GM21529 (cell line): ENCODE results near the gene EPB41L4A.

Experiments
- ATAC-seq: cut with Tn5 transposase; IDR thresholded peaks from one replicate; pipeline ENCODE4 v1.9.1; 2021; ENCODE audit not compliant: unreplicated experiment

EPB41L4A gene

DNA sequence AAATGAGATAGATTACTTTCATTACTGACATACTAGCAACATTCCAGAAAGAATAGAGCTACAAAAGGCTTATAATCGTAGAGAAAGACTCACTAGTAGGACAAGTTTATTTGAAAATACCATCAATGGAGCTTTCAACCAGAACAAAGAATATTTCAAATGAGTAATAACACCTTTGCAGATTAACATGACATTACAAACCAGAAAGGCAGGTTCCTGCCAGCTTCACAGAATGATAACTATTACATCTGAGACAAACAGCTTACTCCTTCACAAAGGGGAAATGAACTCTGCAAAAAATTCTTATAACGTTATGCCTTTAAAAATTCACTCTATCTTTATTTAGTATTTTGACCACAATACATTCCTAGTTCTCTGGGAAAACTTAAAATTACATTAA, 103.1 kb downstream of the EPB41L4A start:
- ATAC-seq, result no peak

DNA sequence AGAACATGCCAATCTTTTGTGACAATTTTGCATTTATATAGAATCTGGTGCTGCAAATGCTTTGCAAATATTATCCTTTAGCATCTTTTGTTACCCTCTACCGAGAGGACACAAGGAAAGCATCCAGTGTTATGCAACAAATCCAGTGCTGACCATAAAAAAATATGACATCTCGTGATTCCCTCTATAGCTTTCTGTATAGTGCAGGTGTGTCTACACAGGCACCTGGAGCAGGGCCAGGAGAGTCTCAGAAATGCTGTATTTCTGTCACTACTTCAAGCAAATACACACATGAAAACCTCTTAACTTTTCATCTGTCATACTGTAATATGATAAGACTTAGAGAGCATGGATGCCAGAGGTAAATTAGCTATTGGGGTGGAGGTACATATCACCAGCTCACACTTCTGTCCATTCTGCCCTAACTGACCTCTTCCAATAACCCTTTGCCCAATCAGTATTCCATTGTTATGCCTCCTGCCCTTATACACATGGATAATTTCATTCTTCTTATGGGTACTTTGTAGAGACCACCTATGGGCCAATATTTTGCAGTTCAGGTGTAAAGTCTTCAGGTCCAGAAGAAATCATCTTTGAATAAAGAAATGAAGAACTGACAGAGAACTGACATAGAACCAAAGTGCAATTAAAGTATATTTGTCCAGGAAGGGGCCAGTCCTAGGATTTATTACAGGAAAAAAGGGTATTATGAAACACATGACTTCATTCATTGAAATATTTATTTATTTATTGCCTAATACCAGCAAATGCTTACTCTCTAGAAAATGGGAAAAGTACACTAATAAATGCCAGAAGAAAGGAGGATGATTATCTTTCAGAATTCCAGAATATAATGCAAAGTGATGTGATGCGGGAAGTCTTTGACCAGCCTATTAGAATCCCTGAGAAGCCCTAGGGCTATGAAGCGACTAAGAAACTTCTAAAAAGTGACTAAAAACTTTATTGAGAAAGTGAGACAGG, 106.5 kb downstream of the EPB41L4A start:
- no peak for ATAC-seq

DNA sequence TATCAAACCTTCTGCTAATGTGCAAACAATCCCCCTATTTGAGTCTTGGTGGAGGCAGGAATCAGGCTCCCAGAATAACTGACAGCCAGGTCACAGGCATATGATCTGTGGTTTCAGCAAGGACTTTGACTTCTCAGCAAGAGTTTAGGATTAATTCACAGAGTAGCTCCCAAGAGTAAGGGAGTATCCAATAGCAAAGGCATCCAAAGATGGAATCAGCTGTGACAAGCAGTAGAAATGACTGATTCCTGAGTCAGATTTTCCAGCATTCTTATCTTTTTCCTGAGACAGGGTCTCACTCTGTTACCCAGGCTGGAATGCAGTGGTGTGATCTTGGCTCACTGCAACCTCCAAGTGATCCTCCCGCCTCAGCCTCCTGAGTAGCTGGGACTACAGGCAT, 108.3 kb downstream of the EPB41L4A start:
- ATAC-seq, result no peak

DNA sequence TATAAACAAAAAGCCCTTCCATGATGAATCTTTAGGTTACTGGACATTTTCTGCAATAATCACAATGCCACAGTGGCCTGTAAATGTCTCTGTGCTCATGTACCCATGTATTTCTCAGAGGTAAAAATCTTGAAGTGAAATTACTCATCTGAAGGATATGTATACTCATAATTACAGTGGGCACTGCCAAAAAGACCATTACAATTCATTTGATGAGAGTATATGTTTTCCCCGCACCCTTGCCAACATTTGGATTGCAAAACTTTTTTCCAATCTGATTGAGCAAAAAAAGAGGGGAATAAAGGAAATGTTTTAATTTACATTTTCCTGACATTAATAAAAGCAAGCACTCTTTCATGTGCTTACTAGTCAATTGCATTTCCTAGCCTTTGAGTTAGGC, 110.5 kb downstream of the EPB41L4A start:
- ATAC-seq, result no peak

DNA sequence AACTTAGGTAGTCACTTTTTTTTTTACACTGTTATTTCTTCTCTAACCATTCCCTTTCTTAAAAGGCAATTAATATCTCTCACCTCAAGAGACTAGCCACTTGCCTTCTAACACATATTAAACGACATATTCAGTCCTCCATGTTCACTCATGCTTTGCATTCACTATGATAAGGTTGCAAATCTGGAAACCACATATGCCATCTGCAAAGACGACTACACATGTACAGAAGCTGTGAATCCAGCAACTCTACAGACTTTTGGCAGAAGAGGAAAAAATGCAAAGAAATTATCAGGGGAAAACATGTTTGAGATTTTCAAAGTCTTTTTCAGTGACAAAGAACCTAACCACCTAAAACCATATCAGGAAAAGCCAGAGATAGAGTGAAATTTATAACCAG, 112.1 kb downstream of the EPB41L4A start:
- ATAC-seq, result no peak

DNA sequence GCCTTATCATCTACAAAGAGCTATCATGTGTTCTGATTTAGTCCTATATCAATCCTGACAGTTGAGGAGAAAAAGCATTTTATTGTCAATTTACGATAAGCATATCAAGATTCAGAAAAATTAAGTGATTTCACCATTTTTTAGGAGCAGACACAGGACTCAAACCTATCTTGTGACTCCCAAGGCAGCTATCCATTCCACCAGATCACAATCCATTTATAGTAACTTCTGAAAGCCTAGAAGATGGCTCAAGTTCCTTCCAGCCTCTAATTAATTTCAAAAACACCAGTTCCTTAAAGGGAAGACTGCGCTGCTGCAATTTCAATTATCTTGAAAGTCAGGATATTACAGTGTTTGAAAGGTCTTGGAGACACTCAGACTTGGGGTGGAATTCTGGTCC, 114.3 kb downstream of the EPB41L4A start:
- no peak for ATAC-seq

DNA sequence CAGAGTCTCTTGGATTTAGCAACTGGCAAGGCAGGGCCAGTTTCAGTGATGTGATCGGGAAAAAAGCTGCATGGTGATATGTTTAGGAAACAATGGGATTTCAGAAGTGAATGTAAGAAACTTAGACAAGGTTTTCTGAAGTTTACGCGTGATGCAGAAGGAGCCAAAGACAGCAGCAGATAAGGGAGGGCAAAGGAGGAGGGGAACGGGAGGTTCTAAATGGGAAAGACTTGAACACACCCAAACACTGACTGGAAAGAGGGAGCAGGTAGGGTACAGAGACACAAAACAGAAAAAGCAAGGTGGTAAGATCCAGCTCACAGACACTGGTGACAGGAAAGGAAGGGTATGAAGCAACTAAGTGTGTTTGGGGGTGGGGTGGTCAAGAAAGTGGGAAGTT, 115.4 kb downstream of the EPB41L4A start:
- no peak for ATAC-seq

DNA sequence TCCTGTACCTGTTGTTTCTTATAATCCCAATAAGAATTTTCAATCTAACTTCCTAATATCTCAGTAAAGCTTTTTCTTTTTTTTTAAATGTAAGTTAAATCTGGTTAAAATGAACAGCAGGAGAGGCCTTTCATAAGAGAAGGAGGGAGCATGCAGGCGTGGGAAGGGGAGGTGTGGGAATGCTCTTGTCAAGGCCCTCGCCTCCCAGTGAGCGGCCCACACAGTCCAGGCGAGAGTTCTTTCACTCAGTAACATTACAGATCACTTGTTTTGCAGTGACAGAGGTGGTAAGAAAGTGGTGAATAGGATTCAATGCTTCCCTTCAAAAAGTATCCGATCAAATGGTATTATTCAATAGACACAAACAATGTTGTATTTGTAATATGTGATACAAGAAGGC, 125.0 kb downstream of the EPB41L4A start:
- ATAC-seq, result no peak

DNA sequence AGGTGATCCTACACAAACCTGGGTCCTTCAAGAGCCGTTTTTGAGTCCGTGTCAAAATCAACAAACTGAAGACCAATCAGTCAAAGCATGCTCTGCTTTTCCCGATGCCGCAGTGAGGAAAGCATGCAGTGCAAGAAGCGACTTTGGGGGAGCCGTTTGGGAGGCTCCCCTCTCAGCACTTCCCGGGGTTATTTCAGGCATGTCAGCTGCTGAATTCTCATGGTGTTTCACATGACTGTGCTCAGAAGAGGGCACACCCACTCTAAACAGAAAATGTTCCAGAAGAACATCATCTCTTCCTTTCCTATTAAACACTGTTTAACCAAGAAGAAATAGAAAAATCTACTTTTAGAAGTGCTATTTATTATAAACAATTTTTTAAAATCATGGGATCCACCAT, 125.5 kb downstream of the EPB41L4A start:
- ATAC-seq, result no peak

DNA sequence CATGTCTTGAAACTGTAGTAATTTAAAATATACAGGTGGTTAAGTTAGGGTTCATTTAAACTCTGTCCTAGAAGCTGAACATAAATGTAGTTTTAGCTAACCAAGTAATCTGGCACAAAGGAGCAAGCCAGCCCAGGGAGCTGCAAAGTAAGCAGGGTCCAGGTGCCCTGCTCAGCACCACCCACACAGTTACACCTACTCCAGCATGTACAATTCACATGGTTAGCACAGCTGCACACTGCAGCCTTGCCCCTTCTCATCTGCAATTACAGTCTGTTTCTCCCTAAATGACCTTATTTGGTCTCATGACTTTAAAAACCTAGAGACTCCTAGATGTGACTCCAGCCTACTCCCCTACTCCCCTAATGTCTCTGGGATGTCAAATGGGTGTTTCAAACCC, 128.4 kb downstream of the EPB41L4A start:
- ATAC-seq, result no peak

DNA sequence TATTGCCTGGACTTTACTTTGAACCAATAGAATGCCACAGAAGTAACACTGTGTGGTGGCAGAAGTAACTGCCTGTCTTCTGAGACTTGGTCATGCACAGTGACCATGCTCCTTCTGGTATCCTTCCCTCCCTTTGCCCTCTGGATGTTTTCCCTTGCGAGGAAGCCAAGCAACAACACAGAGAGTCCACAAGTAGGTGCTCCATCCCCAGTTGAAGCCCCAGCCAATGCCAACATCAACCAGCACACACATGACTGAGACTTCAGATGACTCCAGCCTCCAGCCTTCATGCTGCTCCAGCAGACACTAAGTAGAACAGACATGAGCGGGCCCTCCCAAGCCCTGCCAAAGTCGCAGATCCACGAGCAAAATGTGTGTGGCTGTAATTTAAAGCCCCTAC, 129.6 kb downstream of the EPB41L4A start:
- no peak for ATAC-seq

DNA sequence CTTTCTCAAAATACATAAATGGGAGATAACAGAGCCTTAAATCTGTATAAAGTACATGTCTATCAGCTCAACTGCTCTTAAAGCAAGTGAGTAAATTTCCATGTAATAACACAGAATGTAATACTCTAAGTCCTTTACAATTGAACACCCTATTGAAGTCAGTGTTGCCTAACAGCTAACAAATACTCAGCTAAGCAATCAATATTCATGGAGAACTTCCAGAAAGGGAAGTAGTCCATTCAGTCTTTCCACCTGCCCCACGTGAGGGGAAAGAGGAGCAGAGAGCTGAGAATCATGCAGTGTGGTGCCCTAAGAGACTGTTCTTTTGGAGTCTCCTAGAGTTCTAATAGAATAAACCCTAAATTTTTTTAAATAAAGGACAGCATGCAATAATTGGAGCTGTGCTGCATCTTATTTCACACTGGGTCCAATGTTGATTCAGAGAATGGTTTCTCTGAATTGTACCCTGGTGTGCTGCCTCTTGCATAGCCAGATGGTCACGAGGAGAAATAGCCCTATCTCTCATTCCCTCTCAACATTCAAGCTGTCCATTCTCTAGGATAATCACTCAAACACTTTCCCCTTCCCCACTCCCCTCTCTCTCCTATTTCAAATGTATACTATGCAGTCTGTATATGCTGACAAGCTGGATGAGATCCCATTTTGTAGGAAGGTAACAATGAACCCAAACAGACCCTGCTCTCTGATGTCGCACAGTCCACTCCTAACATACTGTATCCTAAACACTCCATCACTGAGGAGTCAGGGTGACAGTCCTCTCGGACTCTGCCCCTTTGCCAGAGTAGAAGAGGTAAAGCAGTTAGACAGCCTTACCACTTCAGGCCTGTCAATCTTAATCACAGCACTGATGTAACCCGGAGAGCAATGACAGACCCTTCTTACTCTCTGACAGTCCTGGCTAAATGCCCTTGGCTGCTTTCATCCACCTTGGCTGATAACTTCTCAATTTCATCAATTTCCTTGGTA, 134.8 kb downstream of the EPB41L4A start:
- no peak for ATAC-seq

DNA sequence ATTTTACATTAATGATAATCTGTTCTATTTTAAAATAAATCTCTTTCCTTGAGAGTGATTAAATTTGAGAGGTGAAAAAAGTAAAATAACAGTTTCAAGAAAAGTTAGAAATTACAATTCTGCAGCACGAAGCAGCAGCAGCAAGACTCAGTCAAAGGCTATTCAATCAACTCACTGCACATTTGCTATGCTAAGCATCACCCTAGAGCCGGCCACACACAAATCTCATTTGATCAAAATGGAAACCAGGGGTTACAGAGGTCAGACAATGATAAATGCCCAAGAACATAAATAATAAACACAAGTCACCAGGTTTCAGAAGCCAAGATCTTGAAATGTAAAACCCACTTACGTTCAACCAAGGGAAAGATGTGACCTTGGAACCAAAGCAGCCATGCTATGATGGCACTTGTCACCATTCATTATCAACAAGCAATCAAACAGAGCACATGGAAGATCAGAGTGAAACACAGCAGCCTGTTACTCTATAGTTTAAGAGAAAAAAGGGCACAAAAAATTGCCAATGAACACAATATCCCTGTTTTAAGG, 136.0 kb downstream of the EPB41L4A start:
- ATAC-seq, result no peak

DNA sequence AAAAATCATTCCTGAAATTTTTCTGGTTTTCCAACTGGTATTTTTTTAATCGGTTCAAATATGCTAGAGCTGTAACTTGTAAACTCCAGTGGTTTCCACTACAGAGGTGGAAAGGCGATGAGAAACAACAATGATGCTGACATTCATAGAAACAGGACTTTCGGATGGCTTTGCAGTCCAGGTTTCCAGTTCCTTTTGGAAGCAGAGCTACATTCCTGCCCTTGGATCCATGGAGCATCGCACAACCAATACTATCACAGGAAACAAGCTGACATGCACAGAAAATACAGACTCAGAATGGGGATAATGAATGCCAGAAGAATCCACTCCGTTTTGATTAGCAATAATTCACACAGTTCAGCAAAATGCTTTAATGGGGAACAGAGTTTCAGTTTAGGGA, 140.0 kb downstream of the EPB41L4A start:
- ATAC-seq, result no peak

DNA sequence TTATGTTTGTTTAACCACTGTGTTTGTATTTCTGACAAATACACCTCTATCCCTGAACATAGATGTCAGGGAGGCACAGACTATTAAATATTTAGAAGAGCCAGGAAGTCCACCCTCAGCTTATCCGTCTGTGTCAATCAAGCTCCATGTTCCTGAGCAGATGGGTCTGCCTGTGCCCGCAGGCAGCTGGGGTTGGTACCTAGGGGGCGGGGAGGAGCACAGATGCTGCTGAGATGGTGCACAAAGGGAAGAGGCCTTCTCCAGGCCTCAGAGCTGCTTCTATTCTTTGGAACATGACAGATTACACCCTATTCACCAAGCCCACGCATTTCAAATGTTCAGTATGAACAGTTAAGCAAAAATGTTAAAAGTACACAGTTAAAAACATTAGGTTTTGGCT, 142.1 kb downstream of the EPB41L4A start:
- no peak for ATAC-seq

DNA sequence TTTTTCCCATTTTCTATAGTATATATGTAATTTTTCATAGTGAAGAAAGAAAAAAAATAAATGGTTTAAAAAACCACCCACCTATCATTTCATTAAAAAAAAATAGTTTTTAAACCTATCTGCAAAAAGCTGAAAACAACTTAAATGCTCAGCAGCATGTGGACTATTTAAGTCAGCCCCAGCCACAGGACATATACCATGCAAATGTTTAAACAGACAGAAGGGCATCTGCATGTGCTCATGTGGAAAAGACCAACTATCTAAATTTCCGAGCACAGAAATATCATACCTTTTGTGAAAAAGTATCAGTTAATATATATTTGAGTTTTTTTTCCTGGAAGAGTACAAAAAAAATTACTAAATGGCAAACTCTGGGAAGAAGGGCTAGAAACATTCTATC, 143.4 kb downstream of the EPB41L4A start:
- no peak for ATAC-seq

DNA sequence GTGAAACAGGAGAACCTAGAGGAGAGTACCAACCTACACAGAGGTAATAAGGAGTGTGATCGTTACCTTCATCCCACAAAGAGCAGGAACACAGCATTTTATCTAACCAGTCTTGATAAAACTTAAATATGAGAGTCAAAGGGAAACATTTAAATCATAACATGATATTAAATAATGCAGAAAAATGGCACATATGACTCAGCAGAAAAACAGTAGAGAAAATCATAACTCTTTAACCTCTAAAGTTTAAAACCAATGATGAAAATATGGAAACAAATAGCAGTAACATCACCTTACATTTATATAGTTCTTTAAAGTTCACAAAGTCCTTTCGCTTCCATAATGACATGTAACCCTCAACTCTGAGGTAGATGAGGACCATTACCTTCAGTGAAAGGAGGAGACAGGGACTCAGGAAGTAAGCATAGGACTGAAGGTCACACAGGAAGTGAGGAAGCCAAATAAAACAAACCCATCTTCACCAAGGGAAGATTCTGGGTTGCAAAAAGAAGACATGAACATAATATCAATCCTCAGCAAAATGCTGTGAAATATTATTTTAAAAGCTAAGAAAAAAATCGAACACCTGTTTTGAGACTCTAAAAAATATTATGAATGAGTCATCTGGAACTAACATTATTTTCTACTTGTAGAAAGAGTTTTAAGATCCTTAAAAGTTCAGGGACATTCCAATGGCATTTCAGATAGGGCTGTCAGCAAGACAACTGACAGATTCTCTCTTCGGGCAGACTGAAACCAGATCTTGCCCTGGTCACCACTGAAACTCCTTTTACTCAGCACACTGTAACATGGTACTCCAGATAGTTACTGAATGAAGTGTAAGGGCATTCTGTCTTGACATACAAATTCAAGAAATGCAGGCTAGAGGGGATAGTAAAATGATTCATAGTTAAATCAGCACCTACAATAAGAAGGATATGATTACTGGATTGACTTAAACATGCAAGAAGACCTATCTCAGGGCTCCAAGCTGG, 148.5 kb downstream of the EPB41L4A start:
- no peak for ATAC-seq

DNA sequence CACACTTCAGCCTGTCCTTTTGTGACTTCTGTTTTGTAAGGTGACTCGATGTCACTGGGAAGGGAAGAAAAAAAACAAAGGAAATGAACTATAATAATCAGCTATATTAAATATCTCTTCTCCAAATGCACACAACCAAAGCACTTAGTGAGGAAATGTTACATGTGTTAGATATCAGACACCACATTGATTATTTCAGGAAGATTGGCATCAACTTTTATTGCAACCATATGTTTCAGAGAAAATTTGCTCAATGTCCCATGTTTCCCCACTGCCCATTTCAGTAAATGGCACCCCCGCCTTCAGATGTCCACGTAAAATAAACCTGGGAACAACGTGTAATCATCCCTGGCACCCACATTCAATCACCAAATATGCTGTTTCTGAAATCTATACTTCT, 151.8 kb downstream of the EPB41L4A start:
- ATAC-seq, result no peak

DNA sequence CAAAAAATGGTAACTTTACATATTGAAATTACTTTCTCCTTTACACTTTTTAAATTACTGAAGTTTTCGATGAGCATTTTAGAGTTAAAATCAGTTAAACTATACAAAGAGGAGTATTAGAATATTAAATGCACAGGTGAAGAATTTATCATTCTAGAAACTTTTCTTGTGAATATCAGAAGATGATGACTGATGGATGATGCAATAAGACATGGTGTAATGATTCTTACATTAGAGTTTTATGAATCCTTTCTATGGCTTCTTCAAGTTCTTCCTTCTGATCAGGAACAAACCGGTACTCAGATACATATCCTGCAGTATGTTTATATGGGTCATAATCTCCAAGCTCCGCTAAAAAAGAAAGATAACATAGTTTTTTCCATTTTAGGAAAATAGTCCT, 154.4 kb downstream of the EPB41L4A start:
- no peak for ATAC-seq

DNA sequence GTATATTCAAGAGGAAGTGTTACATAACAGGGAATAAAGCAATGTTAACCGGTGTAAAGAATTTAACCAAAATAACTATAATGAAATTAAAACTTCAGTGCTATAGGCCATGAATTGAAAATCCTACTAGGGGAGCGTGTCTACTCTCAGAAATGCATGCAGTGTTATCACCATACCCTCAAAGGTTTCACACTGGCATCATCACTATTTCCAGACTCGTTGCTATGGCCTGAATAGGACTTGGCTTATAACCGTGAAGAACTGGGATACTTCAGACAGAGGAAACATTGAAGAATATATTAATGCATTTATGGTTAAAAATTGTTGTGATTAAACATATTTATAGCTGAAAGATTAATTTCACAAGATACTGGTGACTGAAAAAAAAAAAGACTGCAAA, 154.9 kb downstream of the EPB41L4A start:
- no peak for ATAC-seq
